ENCODE results near the gene MAPRE3.

MAPRE3 gene

GRCh38 chr2:27041752-27042151 is 71.3 kb downstream of the MAPRE3 start:
- Histone ChIP-seq H3K9me2 (replicated peaks; ENCODE audit: insufficient read depth, low read length) (no peaks in the 10 kb centered on the region), H3K27ac (ENCODE audit: low read depth, low read length) (peak overlapping the region; percentile 14; the same call in 1 of the 2 replicates), H2AFZ (ENCODE audit: low read depth, low read length, severe bottlenecking) (no peak overlapping the region), H3K79me2 (ENCODE audit: insufficient read depth, low read length) (no peaks in the 10 kb centered on the region), H3K9me3 (ENCODE audit: insufficient read depth, low read length) (no peaks in the 10 kb centered on the region), H3K36me3 (ENCODE audit: low read length) (no peaks in the 10 kb centered on the region), H3K4me2 (ENCODE audit: low read depth, low read length, poor library complexity, severe bottlenecking) (no peak overlapping the region), H3K27me3 (ENCODE audit: low read length) (no peaks in the 10 kb centered on the region), H3F3A (ENCODE audit: insufficient read depth) (no peaks in the 10 kb centered on the region; the same call in 1 of the 2 replicates), H4K20me1 (ENCODE audit: low read depth, low read length) (no peaks in the 10 kb centered on the region), H3K4me3 (ENCODE audit: insufficient read depth, low read length, poor library complexity, severe bottlenecking) (no peak overlapping the region), H3K9ac (ENCODE audit: low read length) (no peak overlapping the region)
- TF ChIP-seq EZH2phosphoT487 (conservative IDR thresholded peaks at IDR 0.05; ENCODE audit: low read length) (no peak), CTCF (IDR thresholded peaks at IDR 0.05; ENCODE audit: insufficient read depth, low read length, poor library complexity, severe bottlenecking) (no peak)

GRCh38 chr2:27042159-27042661 is 71.8 kb downstream of the MAPRE3 start:
- no peaks in the 10 kb centered on the region for H3K27me3 ChIP-seq (ENCODE audit: low read length)
- TF ChIP-seq EZH2phosphoT487 (conservative IDR thresholded peaks at IDR 0.05; ENCODE audit: low read length) = no peak
- TF ChIP-seq CTCF (IDR thresholded peaks at IDR 0.05; ENCODE audit: insufficient read depth, low read length, poor library complexity, severe bottlenecking) = no peak
- no peak overlapping the region for H3K4me3 ChIP-seq (ENCODE audit: insufficient read depth, low read length, poor library complexity, severe bottlenecking)
- H3K9me2 ChIP-seq (replicated peaks; ENCODE audit: insufficient read depth, low read length) = no peaks in the 10 kb centered on the region
- no peaks in the 10 kb centered on the region for H3K79me2 ChIP-seq (ENCODE audit: insufficient read depth, low read length)
- no peak overlapping the region for H2AFZ ChIP-seq (ENCODE audit: low read depth, low read length, severe bottlenecking)
- H3K27ac ChIP-seq (ENCODE audit: low read depth, low read length) = peak overlapping the region; percentile 14; the same call in 1 of the 2 replicates
- peaks cover 2% of the 10 kb centered on the region; the same call in 1 of the 2 replicates for H3F3A ChIP-seq (ENCODE audit: insufficient read depth)
- no peaks in the 10 kb centered on the region for H3K36me3 ChIP-seq (ENCODE audit: low read length)
- no peaks in the 10 kb centered on the region for H4K20me1 ChIP-seq (ENCODE audit: low read depth, low read length)
- H3K9ac ChIP-seq (ENCODE audit: low read length) = no peak overlapping the region
- H3K9me3 ChIP-seq (ENCODE audit: insufficient read depth, low read length) = no peaks in the 10 kb centered on the region
- H3K4me2 ChIP-seq (ENCODE audit: low read depth, low read length, poor library complexity, severe bottlenecking) = no peak overlapping the region

DNA sequence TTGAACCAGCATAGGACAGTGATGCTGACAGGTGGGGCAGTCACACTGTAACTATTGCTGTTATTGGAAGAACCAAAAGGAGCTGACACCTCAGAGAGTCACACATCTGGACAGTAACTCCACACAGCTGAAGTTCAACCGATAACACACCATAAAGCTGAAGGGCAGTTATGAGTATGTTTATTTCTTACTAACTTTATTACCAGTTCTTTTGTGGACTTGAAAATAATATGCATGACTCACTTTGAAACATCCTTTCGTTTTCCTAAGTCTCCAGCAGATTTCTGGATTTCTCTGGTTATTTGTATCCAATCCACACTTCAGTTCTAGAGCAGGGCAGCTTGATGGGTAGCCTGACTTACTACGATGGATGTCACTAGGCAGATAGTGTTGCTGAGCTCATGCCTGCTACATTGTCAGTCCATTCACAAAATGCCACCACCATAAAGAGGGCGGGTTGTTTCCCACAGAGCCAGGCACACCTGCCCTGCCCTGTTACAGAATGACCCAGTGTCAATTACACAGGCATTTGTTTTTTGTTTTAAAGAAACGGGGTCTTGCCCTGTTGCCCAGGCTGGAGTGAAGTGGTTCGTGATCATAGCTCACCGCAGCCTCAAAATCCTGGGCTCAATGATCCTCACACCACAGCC is 72.7 kb downstream of the MAPRE3 start:
- Histone ChIP-seq H3K4me3 (ENCODE audit: insufficient read depth, low read length, poor library complexity, severe bottlenecking) (no peak overlapping the region), H3K4me2 (ENCODE audit: low read depth, low read length, poor library complexity, severe bottlenecking) (no peak overlapping the region), H3K36me3 (ENCODE audit: low read length) (no peaks in the 10 kb centered on the region), H2AFZ (ENCODE audit: low read depth, low read length, severe bottlenecking) (no peak overlapping the region), H3K9ac (ENCODE audit: low read length) (no peak overlapping the region), H3K27me3 (ENCODE audit: low read length) (no peaks in the 10 kb centered on the region), H3K79me2 (ENCODE audit: insufficient read depth, low read length) (no peaks in the 10 kb centered on the region), H3F3A (ENCODE audit: insufficient read depth) (peaks cover 8% of the 10 kb centered on the region; the same call in 1 of the 2 replicates), H3K9me3 (ENCODE audit: insufficient read depth, low read length) (no peaks in the 10 kb centered on the region), H3K27ac (ENCODE audit: low read depth, low read length) (no peak overlapping the region), H4K20me1 (ENCODE audit: low read depth, low read length) (no peaks in the 10 kb centered on the region), H3K9me2 (replicated peaks; ENCODE audit: insufficient read depth, low read length) (no peaks in the 10 kb centered on the region)
- TF ChIP-seq CTCF (IDR thresholded peaks at IDR 0.05; ENCODE audit: insufficient read depth, low read length, poor library complexity, severe bottlenecking) = no peak
- no peak for TF ChIP-seq EZH2phosphoT487 (conservative IDR thresholded peaks at IDR 0.05; ENCODE audit: low read length)
